ENCODE data around the gene GOLT1A.

The GOLT1A gene

GRCh38 chr1:204254031-204254661 lies 40.4 kb upstream of the GOLT1A start:
- DNase-seq (ENCODE audit: extremely low read depth, low read depth): peak; percentile 72
- TF ChIP-seq CTCF (IDR thresholded peaks at IDR 0.05; ENCODE audit: low read depth, low read length): no peak

GRCh38 chr1:204251926-204252689 lies 38.3 kb upstream of the GOLT1A start:
- no peak for DNase-seq (ENCODE audit: extremely low read depth, low read depth)
- TF ChIP-seq CTCF (IDR thresholded peaks at IDR 0.05; ENCODE audit: low read depth, low read length): no peak

GRCh38 chr1:204251286-204251685 lies 37.5 kb upstream of the GOLT1A start:
- no peak for DNase-seq (ENCODE audit: extremely low read depth, low read depth)
- no peak for TF ChIP-seq CTCF (IDR thresholded peaks at IDR 0.05; ENCODE audit: low read depth, low read length)

GRCh38 chr1:204250428-204251030 lies 36.7 kb upstream of the GOLT1A start:
- no peak for TF ChIP-seq CTCF (IDR thresholded peaks at IDR 0.05; ENCODE audit: low read depth, low read length)
- DNase-seq (ENCODE audit: extremely low read depth, low read depth): no peak

GRCh38 chr1:204249736-204250427 lies 36.1 kb upstream of the GOLT1A start:
- no peak for DNase-seq (ENCODE audit: extremely low read depth, low read depth)
- TF ChIP-seq CTCF (IDR thresholded peaks at IDR 0.05; ENCODE audit: low read depth, low read length): no peak

- no peak for DNase-seq (ENCODE audit: extremely low read depth, low read depth)
- no peak for TF ChIP-seq CTCF (IDR thresholded peaks at IDR 0.05; ENCODE audit: low read depth, low read length)
These were observed 35.2 kb upstream of the GOLT1A start for GRCh38 chr1:204248954-204249353.
